HPDE6-E6E7 (cell line): Measurements from ENCODE around the gene RBM12.
"Not testable (repeated sequence)": the region's sequence is repeated elsewhere in the genome, so short reads cannot be mapped to it uniquely, and the experiment has no call there.

Source experiments
- DNase-seq: peaks from one replicate; pipeline ENCODE4 v3.0.0; 2011; ENCODE audit warnings: missing footprints; ENCODE audit errors: extremely low spot score

RBM12 gene

DNA sequence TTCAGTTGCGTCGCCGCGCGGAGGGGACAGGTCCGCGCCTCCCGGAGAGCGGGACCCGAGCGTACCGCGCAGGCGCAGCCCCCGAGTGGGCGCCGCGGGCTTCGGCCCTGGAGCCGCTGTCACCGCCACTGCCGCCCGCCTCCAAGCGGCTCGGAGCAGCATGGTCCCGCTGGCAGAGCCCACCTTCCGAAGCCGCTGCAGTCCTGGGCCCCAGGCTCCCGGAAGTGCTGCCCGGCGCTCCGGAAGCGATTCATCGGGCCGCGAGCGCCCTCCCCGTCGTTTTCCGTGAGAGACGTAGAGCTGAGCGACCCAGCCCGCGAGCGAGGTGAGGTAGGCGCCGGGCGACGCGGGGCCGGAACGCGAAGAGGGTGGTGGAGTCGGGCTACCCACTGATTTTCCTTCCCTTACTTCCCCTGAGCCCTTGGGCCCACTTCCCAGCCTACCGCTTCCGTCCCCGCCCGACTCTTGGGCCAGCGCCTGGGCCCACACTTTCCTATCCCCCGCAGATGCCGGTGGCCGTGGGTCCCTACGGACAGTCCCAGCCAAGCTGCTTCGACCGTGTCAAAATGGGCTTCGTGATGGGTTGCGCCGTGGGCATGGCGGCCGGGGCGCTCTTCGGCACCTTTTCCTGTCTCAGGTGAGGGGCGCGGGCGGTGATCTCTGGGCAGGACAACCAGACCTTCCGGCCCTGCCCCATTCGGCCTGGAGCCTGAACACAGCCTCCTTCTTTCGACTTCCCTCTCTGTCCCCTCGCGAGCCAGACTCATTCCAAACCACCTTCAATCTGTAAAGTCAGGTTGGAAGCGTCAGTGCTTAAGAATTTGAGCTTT lies 34.6 kb upstream of the RBM12 start, which contains the start of the genes NFS1 and ROMO1:
Gene NFS1 (minus strand): TSS at position 226 of the 830 bp plus-strand sequence. CDS start 64 bp downstream, at position 162.
Gene ROMO1 (plus strand): TSS at position 279 of the 830 bp plus-strand sequence. CDS start 228 bp downstream, at position 507.
- DNase-seq: peak; percentile 98

DNA sequence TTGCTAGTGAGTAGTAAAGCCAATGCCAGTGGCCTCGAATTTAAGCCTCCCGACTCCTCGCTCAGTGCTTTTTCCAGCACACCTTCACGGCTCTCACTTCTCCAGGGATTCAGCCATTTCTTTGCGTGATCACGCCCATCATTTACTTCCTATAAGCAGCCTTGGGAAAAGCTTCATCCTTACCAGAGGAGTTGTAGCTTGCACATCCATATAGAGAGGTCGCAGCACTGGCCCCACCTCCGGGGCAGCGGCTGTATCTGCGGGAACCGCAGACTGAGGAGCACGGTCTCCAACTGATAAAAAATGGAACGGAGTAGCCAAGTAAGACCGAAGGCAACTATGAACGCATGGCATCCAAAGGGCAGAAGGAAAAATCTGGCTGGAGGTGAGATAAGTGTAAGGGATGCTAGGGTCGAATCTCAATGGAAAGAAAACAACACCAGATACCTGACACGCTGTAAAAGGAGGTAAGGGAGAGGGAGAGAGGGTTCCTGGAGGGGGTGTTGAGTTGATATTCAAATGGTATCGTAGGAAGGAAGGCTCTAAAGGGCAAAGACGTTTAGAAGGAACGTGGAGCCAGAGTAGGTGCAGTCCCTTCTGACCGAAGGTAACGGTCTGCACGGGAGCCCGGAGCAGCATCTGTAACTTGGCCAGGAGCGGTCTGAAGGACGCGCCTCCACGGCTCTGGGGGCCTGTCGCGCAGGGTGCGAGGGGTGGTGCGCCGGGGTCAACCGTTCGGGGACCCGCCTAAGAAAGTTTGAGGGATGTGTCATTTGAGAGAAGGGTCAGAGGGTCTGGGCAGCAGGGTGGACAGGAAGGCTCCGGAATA lies 33.8 kb upstream of the RBM12 start:
- DNase-seq: peak; percentile 58

DNA sequence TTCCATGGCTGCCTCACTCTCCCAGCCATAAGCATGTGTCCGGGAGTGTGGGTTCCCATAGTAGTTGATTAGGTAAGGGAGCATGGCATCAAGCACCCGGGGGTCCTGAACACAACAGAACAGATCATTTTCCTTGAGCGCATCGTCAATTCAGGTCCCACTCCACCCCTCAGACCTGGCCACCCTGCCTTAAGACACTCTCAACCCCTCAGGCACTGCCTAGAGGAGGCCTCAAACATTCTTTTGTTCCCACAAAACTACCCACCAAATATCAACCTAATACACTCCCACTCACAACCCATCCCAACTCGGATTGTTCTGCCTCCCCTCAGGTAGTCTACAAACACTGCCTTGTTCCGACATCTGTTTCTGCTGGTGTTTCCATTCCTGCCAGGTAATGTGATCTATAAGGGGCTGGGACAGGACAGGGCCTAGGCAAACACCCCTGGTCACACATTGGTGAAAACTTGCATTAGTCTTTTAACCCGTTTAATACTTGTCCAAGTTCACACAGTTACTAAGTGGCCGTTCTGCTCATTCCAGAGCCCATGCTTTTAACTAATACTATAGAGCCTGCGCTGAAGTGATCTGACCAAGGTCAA lies 33.1 kb upstream of the RBM12 start:
- no peak for DNase-seq

DNA sequence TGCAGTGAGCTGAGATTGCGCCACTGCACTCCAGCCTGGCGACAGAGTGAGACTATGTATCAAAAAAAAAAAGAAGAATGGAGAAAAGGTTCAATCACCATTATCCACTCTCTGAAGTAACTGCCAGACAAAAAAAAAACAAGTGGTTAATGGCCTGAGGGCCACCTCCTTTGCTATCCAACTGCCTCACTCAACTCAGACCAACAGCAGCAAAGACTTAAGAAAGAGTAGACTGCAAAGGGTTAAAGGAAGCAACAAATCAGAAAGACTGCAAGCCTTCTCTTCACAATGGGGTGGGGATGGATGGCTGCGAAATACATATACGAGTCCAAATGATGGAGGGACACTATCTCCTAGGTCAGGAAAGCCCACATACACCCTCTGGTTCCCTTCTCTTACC lies 31.3 kb upstream of the RBM12 start:
- no peak for DNase-seq

DNA sequence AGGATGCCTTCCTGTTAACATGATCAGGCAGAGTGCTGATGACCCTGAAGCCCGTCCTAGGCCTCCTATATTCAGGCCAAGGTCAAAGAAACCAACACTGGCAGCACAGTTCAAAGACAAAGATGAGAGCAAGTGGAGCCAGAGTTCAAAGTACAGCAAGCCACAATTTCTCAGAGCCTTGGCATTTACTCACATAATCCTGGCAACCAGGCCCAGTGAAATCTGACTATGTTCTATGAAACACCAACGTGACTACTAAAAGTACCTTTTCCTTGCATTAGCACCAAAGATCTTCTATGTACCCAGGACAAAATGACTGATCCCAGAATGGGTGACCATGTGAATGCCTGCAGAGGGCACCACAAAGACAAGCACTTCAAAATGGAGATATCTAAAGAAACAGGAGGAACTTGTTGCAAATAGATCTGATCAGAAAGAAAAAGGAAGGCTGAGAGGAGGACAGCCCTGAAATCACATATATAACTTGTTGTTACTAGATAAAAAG lies 30.6 kb upstream of the RBM12 start:
- DNase-seq: no peak

DNA sequence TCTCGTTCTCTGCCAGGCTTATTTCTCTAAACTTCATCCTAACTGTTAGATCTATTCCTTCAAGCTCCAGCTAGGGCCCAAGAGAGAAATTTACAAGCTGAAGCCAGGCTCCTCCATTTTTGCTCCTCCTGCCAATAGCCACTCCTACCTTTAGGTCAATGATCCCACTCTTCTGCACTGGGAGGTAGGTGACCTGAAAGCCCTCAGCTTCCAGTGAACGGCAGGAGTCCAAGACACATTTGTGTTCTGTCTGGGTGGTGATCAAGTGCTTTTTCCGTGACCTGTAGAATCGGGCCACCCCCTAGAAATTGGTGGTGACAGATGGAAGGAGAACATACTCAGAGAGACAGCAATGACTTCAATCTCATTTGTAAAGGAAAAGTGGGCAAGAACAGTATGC lies 25.6 kb upstream of the RBM12 start:
- DNase-seq: no peak

DNA sequence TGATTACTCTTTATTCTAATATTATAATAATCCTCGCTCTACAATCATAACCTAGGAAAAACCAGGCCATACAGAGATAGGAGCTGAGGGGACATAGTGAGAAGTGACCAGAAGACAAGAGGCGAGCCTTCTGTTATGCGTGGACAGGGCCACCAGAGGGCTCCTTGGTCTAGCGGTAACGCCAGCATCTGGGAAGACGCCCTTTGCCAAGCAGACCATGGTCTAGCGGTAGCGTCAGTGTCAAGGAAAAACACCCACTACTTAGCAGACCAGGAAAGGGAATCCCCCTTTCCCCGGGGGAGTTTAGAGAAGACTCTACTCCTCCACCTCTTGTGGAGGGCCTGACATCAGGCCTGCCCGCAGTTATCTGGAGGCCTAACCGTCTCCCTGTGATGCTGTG lies 22.2 kb upstream of the RBM12 start:
- DNase-seq: not testable (repeated sequence)

DNA sequence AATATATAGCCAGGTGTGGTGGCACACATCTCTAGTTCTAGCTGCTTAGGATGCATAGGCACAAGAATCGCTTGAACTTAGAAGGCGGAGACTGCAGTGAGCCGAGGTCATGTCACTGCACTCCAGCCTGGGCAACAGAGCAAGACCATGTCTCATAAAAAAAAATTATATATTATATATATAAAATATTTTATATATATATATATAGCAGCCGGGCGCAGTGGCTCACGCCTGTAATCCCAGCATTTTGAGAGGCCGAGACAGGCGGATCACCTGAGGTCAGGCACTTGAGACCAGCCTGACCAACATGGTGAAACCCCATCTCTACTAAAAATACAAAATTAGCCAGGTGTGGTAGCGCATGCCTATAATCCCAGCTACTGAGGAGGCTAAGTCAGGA lies 20.7 kb upstream of the RBM12 start:
- not testable (repeated sequence) for DNase-seq

DNA sequence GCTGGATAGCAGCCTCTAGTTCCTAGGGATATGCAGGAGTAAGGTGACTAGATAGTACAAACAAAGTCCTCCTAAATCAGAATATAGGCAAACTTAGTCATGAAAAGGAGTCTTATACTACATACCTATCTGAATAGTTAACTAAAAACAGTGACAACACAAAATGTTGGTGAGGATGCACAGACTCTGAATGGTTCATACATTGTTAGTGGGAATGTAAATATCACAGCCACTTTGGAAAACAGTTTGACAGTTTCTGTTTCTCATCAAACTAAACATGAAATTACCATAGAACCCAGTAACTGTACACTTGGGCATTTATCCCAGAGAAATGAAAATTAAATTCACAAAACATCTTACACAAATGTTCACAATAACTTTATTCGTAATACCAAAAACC lies 17.3 kb upstream of the RBM12 start:
- DNase-seq: no peak

DNA sequence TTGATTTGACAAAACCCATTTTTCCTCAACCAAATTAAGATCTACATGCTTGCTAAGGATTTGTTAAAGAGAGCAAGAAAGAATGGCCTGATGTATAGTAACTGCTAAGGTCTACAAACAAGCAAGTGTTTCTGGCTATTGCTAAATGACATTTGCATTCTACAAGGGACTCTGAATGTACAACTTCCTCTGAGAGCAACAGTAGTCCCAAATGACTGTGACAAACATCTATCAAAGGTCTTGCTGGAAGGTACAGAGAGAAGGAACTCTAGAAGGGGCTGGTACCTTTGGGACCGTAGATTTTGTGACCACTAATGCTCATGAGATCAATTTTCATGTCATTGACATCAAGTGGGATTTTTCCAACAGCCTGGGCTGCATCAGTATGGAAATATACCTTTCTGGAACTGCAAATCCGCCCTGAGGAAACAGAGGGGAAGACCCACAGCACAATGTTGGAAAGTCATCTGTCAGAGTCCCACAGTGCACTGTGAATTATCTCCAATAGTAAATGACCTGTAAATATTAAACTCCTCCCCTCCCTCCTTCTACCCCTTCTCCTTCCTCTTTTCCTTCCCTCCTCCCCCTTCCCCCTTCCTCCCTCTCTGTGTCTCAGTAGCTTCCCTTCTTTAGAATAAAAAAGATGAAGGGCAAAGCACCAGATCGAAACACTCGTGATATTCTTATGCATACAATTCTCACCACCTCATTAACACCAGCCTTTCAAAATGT lies 15.9 kb upstream of the RBM12 start:
- DNase-seq: no peak

DNA sequence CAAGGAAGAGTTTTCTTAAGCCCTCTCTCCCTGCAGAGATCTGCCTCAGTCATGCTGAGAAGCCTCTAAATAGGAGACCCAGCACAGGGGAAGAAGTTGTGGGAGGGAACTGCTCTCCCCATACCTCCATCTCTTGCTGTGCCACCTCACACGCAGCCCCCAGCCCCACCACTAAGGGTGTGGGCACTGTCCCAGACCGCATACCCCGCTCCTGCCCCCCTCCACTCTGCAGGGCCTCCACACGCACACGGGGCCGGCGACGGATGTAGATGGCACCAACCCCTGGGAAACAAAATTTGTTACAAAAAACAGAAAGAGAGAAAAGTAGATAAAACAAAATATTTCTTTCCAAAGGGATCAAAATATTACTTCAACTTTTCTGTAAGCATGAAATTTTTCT lies 10.2 kb upstream of the RBM12 start:
- no peak for DNase-seq

DNA sequence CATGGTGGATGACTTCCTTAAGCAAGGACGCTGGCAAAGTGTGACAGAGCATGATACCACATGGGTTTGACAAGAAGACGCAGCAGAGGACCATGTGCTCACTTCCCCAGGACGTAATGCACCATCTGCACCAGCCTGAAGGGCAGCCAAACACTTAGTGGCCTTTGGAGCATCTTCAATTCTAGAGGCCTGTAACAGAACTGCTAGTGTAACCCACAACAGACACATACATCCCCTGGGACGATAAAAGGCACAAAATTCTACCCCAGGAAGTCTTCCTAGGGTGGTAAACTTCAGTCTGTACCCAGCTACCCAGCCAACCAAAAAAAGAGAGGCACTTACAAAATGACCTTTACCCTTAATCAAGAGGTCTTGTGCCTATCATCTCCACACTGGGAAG lies 9.2 kb upstream of the RBM12 start:
- no peak for DNase-seq

DNA sequence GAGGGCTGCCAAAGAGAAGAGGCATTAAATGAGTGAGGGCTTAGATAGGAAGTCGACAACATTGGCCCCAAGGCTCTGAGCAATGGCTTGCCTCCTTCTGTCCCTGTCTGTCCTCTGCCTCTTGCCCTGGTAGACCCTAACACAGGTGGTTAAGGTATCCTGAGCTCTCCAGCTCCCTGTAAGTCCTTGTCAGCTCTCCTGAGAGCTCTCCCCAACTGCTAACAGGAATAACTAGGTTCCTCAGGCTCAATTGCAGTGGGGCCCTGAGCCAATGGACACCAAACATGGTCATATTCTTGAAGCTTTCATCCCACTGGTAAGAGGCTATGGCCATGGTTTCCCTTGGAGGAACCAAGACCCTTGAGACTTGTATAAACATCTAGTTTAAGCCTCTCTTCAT lies 5.0 kb upstream of the RBM12 start:
- DNase-seq: no peak

DNA sequence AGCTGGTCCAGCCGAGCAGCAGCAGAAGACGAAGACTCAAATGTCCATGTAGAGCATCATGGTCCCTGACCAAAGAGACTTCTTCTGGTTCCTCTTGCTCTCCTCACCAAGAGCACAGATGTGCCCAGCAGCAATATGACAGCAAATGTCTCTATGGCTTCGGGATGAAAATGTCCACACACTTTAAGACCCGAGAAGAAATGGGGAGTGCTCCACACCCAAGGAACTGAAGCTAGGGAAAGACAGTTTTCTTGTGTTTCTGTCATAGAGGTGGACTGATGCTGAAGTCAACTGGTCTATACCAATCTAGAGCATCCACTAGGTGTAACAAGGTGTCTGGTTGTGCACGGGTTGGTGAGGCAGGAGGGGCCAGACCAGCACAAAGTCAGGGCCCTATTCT lies 4.5 kb upstream of the RBM12 start:
- DNase-seq: no peak

DNA sequence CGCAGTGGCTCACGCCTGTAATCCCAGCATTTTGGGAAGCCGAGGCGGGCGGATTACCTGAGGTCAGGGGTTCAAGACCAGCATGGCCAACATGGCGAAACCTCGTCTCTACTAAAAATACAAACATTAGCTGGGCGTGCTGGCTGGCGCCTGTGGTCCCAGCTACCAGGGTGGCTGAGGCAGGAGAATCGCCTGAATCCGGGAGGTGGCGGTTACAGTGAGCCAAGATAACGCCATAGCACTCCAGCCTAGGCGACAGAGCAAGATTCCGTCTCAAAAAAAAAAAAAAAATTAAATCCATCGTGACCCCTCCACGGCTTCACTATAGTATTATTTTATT lies 1.2 kb upstream of the RBM12 start:
- no peak for DNase-seq

DNA sequence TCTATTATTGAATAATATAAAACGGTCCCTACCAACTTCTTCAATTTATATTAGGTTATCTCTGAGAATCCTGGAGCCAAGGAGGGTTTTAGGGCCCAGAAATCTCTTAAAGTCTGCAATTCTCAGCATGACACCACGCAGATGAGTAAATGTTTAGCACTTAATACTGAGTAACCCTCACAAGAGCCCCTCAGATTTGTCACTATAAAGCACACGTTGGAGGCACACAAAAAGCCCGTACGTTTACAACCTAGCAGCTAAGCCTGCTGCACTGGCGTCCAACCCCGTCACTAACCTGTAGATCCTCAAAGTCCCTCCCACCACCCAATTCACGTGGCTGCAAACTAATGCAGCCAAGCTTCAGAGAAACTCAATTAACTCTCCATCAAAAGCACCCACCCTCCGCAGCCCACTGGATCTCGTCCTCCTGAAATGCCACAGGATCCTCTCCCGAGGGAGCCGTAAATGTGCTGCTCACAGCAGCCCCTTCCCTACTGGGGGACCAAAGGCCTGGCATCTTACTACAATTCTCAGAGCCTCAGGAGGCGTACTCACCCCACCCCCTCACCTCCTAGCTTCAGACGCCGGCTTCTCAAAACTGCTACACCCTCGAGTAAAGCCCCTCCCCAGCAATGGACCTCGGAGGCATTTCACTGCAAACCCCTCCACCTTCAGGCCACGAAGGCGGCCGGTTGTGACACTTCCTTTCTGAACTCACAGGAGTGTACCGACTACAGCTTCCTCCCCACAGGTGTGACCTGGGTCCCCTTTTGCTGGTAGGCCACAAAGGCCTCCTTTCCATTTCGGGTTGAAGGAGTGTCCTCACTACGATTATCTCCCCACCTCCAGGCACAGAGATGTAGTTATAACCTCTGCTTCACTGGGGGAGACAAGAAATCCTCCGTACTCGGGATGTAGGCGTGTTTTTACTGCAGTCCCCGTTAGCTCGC lies 909 bp downstream of the RBM12 start:
- DNase-seq: peak; percentile 60

DNA sequence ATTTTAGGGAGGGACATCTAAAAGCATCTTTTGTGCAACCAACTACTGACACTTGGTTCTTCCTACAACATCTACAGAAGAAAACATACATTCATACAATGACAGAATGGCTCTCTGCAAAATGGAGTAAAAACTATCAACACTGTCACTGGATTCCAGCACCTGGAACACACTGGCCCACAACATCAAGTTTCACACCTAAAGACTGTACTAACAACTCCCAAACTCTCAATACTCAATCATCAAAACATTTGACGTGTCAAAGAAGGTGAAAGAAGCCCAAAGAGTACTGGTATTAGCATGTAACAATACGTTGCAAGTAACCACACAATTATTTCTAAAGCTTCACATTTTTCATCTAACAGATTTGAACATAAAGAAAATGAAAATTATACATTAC lies 2.1 kb downstream of the RBM12 start:
- no peak for DNase-seq

DNA sequence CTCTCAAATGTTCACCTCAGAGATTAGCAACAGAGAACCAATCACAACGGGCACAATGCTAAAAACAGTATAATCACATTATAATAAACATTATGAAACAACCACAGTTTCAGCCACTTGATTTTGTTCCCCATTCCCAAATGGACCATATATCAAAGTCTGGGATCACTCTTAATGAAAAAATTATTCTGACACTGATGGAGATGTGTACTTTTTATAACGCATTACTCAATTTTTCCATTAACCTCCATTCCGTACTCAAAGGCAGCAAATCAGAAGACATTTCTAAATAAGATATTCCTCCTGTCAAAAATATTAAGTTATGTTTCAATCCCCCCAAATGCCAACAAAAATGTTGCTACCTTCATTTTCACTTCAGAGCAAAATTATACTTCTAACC lies 2.8 kb downstream of the RBM12 start:
- no peak for DNase-seq

DNA sequence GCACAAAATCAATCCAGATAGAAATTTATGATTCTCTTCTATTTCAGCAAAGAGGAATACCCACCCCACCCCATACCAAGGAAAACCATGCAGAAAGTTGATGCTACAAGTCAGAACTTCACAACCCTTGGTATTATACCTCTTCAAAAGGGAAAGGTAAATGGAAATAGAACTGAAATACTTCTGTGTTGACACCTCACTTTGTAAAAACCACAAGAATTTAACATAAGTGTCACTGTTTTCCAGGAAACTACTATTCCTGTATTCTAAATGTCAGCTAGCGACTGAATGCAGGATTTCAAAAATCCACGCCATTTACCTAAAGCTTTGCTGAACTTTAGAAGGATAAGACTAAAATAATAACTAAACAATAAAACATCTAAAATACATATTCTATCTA lies 3.6 kb downstream of the RBM12 start:
- DNase-seq: peak; percentile 38

DNA sequence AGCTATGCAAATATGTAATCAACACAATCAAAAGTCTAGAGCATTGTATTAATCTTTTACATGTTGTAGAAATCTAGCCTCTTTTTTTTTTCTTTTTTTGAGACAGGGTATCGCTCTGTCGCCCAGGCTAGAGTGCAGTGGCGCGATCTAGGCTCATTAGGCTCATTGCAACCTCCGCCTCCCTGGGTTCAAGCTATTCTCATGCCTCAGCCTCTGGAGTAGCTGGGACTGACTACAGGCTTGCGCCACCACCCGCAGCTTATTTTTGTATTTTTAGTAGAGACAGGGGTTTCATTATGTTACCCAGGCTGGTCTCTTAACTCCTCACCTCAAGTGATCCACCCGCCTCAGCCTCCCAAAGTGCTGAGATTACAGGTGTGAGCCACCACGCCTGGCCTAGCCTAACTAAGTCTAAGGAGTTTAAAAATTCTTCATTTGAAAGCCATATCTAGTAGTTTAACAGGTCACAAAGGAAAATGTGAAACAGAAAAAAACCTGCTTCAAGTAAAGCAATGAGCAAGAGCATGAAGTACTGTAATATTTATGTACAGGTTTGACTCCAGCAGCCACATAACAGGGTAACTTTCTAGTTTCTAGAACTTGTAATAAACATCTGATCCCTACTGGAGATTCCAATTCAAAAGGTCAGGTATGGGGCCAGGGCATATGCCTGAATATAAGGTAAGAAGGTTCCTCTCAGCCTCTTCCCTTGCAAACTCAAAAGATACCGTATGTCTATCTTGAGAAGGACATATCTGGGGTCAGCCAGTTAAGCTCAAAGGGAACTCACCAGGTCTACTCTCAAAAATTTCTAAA lies 4.4 kb downstream of the RBM12 start:
- no peak for DNase-seq
